Astrocyte (in vitro differentiated cells and primary cell): ENCODE results near the gene GADD45B. TPM values are rescaled to one million over a fixed set of nuclear protein-coding genes. Genes with fewer than 3 reads are reported as not detected.

ENCODE experiments used
- DNase-seq: peaks from one replicate; pipeline ENCODE4 v3.0.0-alpha.2; 2010; ENCODE audit warnings: low read depth
- FAIRE-seq: peaks from 2 replicates; lab custom pipeline; 2011; peaks lifted over from hg19 to GRCh38; lab: Jason Lieb, UNC
- H2AFZ ChIP-seq: 2 replicates; pipeline ENCODE4 v1.6.0; 2012; ENCODE audit warnings: low read depth, low read length, inconsistent platforms
- H3K27ac ChIP-seq: 2 replicates; pipeline ENCODE4 v1.5.1; 2011; ENCODE audit warnings: low read depth, low read length, inconsistent platforms
- H3K27me3 ChIP-seq: 2 replicates; pipeline ENCODE4 v1.6.0; 2011; ENCODE audit warnings: low read length, inconsistent platforms; ENCODE audit not compliant: insufficient read depth
- H3K36me3 ChIP-seq: 2 replicates; pipeline ENCODE4 v1.5.1; 2011; ENCODE audit warnings: low read length, inconsistent platforms; ENCODE audit not compliant: insufficient read depth
- H3K4me1 ChIP-seq: 2 replicates; pipeline ENCODE4 v1.5.1; 2011; ENCODE audit warnings: low read length, inconsistent platforms; ENCODE audit not compliant: insufficient read depth
- H3K4me2 ChIP-seq: 2 replicates; pipeline ENCODE4 v1.6.0; 2012; ENCODE audit warnings: low read length, inconsistent platforms
- H3K4me3 ChIP-seq: 2 replicates; pipeline ENCODE4 v1.5.1; 2011; ENCODE audit warnings: low read depth, mild to moderate bottlenecking, low read length, inconsistent platforms; ENCODE audit not compliant: insufficient read depth
- H3K79me2 ChIP-seq: 2 replicates; pipeline ENCODE4 v1.6.0; 2012; ENCODE audit warnings: mild to moderate bottlenecking, low read length, inconsistent platforms; ENCODE audit not compliant: insufficient read depth
- H3K9ac ChIP-seq: 2 replicates; pipeline ENCODE4 v1.6.0; 2012; ENCODE audit warnings: mild to moderate bottlenecking, low read length, inconsistent platforms
- H3K9me3 ChIP-seq: 2 replicates; pipeline ENCODE4 v1.5.1; 2012; ENCODE audit warnings: low read depth, mild to moderate bottlenecking, low read length, inconsistent platforms; ENCODE audit not compliant: insufficient read depth
- H4K20me1 ChIP-seq: 2 replicates; pipeline ENCODE4 v1.6.0; 2012; ENCODE audit warnings: low read length, inconsistent platforms; ENCODE audit not compliant: insufficient read depth
- H3K27ac Mint-ChIP-seq: one replicate; pipeline ENCODE4 v1.8.0; 2021; ENCODE audit warnings: mild to moderate bottlenecking, mixed read lengths; ENCODE audit not compliant: unreplicated experiment
- H3K27me3 Mint-ChIP-seq: one replicate; pipeline ENCODE4 v1.8.0; 2021; ENCODE audit warnings: low read depth, mixed read lengths; ENCODE audit not compliant: unreplicated experiment
- H3K36me3 Mint-ChIP-seq: one replicate; pipeline ENCODE4 v1.8.0; 2021; ENCODE audit warnings: low read depth, mixed read lengths; ENCODE audit not compliant: unreplicated experiment
- H3K4me1 Mint-ChIP-seq: one replicate; pipeline ENCODE4 v1.8.0; 2021; ENCODE audit warnings: low read depth, mixed read lengths; ENCODE audit not compliant: unreplicated experiment
- H3K4me3 Mint-ChIP-seq: one replicate; pipeline ENCODE4 v1.8.0; 2021; ENCODE audit warnings: mild to moderate bottlenecking, moderate library complexity, mixed read lengths; ENCODE audit not compliant: unreplicated experiment
- H3K9me3 Mint-ChIP-seq: one replicate; pipeline ENCODE4 v1.8.0; 2021; ENCODE audit warnings: mild to moderate bottlenecking, mixed read lengths; ENCODE audit not compliant: unreplicated experiment
- EZH2 ChIP-seq: IDR thresholded peaks from 2 replicates; pipeline ENCODE4 v1.6.1; 2012; ENCODE audit warnings: mild to moderate bottlenecking, low read length, inconsistent platforms; ENCODE audit not compliant: insufficient read depth
- total RNA-seq: library from RNA; stranded (reverse); gene quantifications from 2 replicates; pipeline ENCODE4 v1.2.1, GENCODE V29; 2021
- TF ChIP-seq, protein P1 (sequence below): IDR thresholded peaks from 2 replicates; pipeline ENCODE4 v1.5.1; 2011; ENCODE audit warnings: low read depth, mild to moderate bottlenecking, inconsistent platforms, low read length, moderate library complexity; ENCODE audit not compliant: insufficient read depth

GADD45B gene
- total RNA-seq, 1 donor from 2014 or later = 161 TPM

DNA sequence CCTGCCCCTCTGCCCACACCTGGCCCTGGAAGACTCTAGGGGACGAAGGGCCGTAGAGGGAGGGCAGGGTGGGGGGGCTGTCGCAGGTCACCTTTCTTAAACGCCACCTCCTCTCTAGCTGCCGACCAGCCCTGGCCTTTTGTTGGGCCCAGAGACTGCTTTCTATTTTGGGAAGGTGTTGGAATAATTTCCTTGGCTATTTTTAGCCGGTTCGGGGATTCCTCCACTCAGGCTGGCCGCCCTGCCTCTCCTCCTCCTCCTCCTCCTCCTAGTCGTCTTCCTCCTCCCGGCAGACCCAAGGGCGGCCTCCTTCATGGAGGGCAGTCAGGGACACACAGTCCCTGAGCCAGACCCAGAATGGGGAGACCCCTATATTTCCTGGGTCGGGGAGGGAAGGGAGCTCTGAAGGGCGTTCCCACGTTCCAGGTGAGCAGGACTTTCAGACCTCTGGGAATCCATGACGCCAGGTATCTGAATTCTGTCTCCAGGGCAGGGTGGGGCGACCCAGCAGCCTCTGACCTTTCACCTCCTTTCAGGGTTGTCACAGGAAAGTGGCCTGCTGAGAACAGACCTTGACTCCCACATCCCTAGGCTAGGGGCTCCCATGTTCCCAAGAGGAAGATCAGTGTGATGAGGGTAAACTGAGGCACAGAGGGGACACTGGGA is 19.9 kb downstream of the GADD45B start:
- Mint-ChIP-seq H3K27ac (peak overlapping the region; percentile 75), H3K9me3 (peaks cover 3% of the 10 kb centered on the region), H3K4me3 (no peak overlapping the region), H3K36me3 (no peaks in the 10 kb centered on the region), H3K27me3 (no peaks in the 10 kb centered on the region), H3K4me1 (peaks cover 22% of the 10 kb centered on the region)
- peak overlapping the region; percentile 67 for H3K27ac ChIP-seq
- H3K36me3 ChIP-seq = no peaks in the 10 kb centered on the region
- H3K27me3 ChIP-seq = no peaks in the 10 kb centered on the region
- H3K79me2 ChIP-seq = no peaks in the 10 kb centered on the region
- H3K9ac ChIP-seq = peak overlapping the region; percentile 83
- H3K4me2 ChIP-seq = peak overlapping the region; percentile 89
- no peaks in the 10 kb centered on the region for H3K9me3 ChIP-seq
- peaks cover 44% of the 10 kb centered on the region for H3K4me1 ChIP-seq
- FAIRE-seq = no peak
- TF ChIP-seq, protein P1, sequence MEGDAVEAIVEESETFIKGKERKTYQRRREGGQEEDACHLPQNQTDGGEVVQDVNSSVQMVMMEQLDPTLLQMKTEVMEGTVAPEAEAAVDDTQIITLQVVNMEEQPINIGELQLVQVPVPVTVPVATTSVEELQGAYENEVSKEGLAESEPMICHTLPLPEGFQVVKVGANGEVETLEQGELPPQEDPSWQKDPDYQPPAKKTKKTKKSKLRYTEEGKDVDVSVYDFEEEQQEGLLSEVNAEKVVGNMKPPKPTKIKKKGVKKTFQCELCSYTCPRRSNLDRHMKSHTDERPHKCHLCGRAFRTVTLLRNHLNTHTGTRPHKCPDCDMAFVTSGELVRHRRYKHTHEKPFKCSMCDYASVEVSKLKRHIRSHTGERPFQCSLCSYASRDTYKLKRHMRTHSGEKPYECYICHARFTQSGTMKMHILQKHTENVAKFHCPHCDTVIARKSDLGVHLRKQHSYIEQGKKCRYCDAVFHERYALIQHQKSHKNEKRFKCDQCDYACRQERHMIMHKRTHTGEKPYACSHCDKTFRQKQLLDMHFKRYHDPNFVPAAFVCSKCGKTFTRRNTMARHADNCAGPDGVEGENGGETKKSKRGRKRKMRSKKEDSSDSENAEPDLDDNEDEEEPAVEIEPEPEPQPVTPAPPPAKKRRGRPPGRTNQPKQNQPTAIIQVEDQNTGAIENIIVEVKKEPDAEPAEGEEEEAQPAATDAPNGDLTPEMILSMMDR = no peak
- no peak for TF ChIP-seq EZH2
- H2AFZ ChIP-seq = no peak overlapping the region
- H3K4me3 ChIP-seq = no peak overlapping the region
- no peak for DNase-seq
- H4K20me1 ChIP-seq = no peaks in the 10 kb centered on the region

DNA sequence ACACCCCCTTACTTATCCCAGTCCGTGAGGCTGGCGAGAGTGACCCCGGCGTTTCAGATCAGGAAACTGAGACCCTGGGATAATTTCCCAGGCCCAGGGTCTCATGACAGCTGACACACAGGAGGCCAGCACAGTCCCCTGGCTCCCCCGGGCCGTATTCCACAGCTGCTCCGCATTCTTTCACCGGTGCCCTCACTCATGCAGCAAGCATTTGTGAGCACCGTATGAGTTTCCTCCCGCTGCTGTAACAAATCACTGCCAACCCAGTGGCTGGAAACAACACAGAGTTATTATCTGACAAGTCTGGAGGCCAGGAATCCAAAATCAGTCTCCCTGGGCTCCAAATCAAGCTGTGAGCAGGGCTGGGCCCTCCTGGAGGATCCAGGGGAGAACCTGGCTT is 21.3 kb downstream of the GADD45B start:
- TF ChIP-seq, protein P1 = no peak
- no peak for TF ChIP-seq EZH2
- Histone ChIP-seq H3K36me3 (no peaks in the 10 kb centered on the region), H3K27ac (no peak overlapping the region), H3K4me3 (no peak overlapping the region), H4K20me1 (no peaks in the 10 kb centered on the region), H3K9ac (no peak overlapping the region), H3K27me3 (no peaks in the 10 kb centered on the region), H3K4me2 (no peak overlapping the region), H2AFZ (no peak overlapping the region), H3K79me2 (no peaks in the 10 kb centered on the region), H3K4me1 (peaks cover 34% of the 10 kb centered on the region), H3K9me3 (no peaks in the 10 kb centered on the region)
- Mint-ChIP-seq H3K36me3 (no peaks in the 10 kb centered on the region), H3K4me1 (peaks cover 19% of the 10 kb centered on the region), H3K27me3 (no peaks in the 10 kb centered on the region), H3K27ac (peak overlapping the region; percentile 75), H3K4me3 (no peak overlapping the region), H3K9me3 (peaks cover 3% of the 10 kb centered on the region)
- FAIRE-seq (no peak), DNase-seq (no peak)

DNA sequence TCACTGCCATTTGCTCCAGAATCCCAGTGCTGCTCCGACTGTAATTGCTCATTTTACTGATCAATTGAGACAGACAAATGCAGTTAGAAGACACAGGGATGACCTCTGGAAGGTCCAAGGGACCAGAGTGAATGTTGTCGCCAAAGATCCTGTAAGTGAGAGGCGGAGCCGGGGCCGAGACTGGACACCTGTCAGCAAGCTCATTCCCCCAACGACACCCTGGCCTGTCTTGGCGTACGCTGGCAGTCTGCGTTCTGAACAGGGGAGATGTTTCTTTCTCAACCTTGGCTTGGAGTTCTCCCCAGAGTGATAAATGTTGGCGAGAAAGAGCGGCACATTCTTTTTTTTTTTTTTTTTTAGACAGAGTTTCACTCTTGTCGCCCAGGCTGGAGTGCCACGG is 24.2 kb downstream of the GADD45B start:
- no peak for FAIRE-seq
- no peak overlapping the region for H3K27ac ChIP-seq
- H3K79me2 ChIP-seq = no peaks in the 10 kb centered on the region
- no peak overlapping the region for H2AFZ ChIP-seq
- no peak overlapping the region for H3K4me2 ChIP-seq
- Mint-ChIP-seq H3K36me3 (no peaks in the 10 kb centered on the region), H3K4me1 (peaks cover 25% of the 10 kb centered on the region), H3K27me3 (no peaks in the 10 kb centered on the region), H3K27ac (peak overlapping the region; percentile 41), H3K4me3 (no peak overlapping the region), H3K9me3 (peaks cover 3% of the 10 kb centered on the region)
- no peaks in the 10 kb centered on the region for H3K9me3 ChIP-seq
- no peaks in the 10 kb centered on the region for H3K27me3 ChIP-seq
- H3K4me1 ChIP-seq = peaks cover 30% of the 10 kb centered on the region
- no peak for DNase-seq
- H4K20me1 ChIP-seq = no peaks in the 10 kb centered on the region
- no peak overlapping the region for H3K4me3 ChIP-seq
- no peaks in the 10 kb centered on the region for H3K36me3 ChIP-seq
- TF ChIP-seq, protein P1 = no peak
- H3K9ac ChIP-seq = no peak overlapping the region
